ENCODE results near the gene SFRP2. TPM values are rescaled to one million over a fixed set of nuclear protein-coding genes. Genes with fewer than 3 reads are reported as not detected.

The SFRP2 gene
- total RNA-seq, 1 experiment from 2014 or later: not detected

DNA sequence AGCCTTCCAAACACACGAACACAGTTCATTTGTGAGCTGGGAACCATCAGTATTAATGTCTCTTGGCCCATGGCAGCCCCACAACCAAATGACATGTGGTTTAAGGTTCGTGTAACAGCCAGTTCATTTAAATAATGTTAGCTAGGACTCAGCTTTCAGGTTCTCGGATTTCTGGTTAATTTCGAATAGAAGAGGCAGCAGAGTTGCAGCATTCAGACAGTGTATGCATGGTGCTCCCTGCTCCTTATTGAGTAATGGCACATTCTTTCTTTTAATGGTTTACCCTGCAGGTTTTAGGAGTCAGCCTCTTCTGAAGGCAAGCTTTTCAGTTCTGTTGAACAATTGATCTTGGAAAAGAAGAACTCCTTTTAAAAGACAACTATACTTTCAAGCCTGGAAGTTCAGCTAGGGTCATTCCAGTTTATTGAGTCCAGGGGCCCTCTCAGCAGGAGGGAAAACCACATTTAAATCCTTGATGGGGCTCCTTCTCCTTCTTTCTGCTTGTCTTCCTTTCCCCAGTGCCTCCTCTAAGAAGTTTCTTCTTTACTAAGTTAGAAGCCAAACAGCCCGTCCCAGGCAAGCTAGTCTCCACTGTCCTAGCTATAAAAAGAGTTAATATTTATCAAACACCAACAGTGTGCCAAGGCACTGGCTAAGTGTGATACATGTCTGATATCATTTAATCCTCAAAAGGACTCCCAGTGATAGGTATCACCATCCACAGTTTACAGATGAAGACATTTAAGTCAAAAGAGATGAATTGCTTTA lies 24.1 kb downstream of the SFRP2 start:
- intact Hi-C loops (cut with micrococcal nuclease; ENCODE audit: unreplicated experiment): no loop called here
- Mint-ChIP-seq H3K27me3 (ENCODE audit: insufficient read depth, unreplicated experiment) (no peaks in the 10 kb centered on the region), H3K9me3 (ENCODE audit: unreplicated experiment) (no peaks in the 10 kb centered on the region), H3K36me3 (ENCODE audit: insufficient read depth, unreplicated experiment) (no peaks in the 10 kb centered on the region), H3K4me3 (ENCODE audit: unreplicated experiment) (no peak overlapping the region), H3K4me1 (ENCODE audit: low read depth, unreplicated experiment) (no peaks in the 10 kb centered on the region), H3K27ac (ENCODE audit: unreplicated experiment) (no peak overlapping the region)
- POLR2A ChIA-PET: no interaction called here
- CTCF ChIA-PET: no interaction called here
- Histone ChIP-seq H3K9me3 (no peaks in the 10 kb centered on the region), H3K4me1 (no peaks in the 10 kb centered on the region), H3K36me3 (ENCODE audit: control insufficient read depth, insufficient read depth, low read length) (no peaks in the 10 kb centered on the region), H3K27me3 (replicated peaks; ENCODE audit: control insufficient read depth, insufficient read depth, low read length) (no peaks in the 10 kb centered on the region), H3K4me3 (ENCODE audit: low read depth, low read length) (no peak overlapping the region)
- no TSS peak for BruUV-seq (replicated peaks)
- DNase-seq: no peak
- no peak for TF ChIP-seq CTCF (IDR thresholded peaks at IDR 0.05; ENCODE audit: insufficient read depth in 1 of 2, low read depth in 1 of 2, low read length in 1 of 2, severe bottlenecking in 1 of 2, unreplicated experiment in 1 of 2)

GRCh38 chr4:153763404-153763803 lies 25.5 kb downstream of the SFRP2 start:
- Mint-ChIP-seq H3K36me3 (ENCODE audit: insufficient read depth, unreplicated experiment) (no peaks in the 10 kb centered on the region), H3K27me3 (ENCODE audit: insufficient read depth, unreplicated experiment) (no peaks in the 10 kb centered on the region), H3K27ac (ENCODE audit: unreplicated experiment) (no peak overlapping the region), H3K4me1 (ENCODE audit: low read depth, unreplicated experiment) (no peaks in the 10 kb centered on the region), H3K4me3 (ENCODE audit: unreplicated experiment) (no peak overlapping the region), H3K9me3 (ENCODE audit: unreplicated experiment) (no peaks in the 10 kb centered on the region)
- no TSS peak for BruUV-seq (replicated peaks)
- ChIA-PET POLR2A (no interaction called here), CTCF (no interaction called here)
- Histone ChIP-seq H3K9me3 (no peaks in the 10 kb centered on the region), H3K36me3 (ENCODE audit: control insufficient read depth, insufficient read depth, low read length) (no peaks in the 10 kb centered on the region), H3K4me3 (ENCODE audit: low read depth, low read length) (no peak overlapping the region), H3K27me3 (replicated peaks; ENCODE audit: control insufficient read depth, insufficient read depth, low read length) (no peaks in the 10 kb centered on the region), H3K4me1 (no peaks in the 10 kb centered on the region)
- peak in 1 of 2 experiments; percentile 16 for TF ChIP-seq CTCF (IDR thresholded peaks at IDR 0.05; ENCODE audit: insufficient read depth in 1 of 2, low read depth in 1 of 2, low read length in 1 of 2, severe bottlenecking in 1 of 2, unreplicated experiment in 1 of 2)
- no peak for DNase-seq
- intact Hi-C loops (cut with micrococcal nuclease; ENCODE audit: unreplicated experiment): no loop called here

GRCh38 chr4:153759407-153760316 lies 29.2 kb downstream of the SFRP2 start, which contains the start of gene RNF175:
TSS of gene RNF175 (minus strand) at chr4:153760024. CDS start at chr4:153759862, 162 bp downstream.
- DNase-seq: no peak
- no peaks in the 10 kb centered on the region for H3K9me3 Mint-ChIP-seq (ENCODE audit: unreplicated experiment)
- H3K4me3 Mint-ChIP-seq (ENCODE audit: unreplicated experiment): no peak within 1 kb of the TSS
- no peaks in the 10 kb centered on the region for H3K36me3 Mint-ChIP-seq (ENCODE audit: insufficient read depth, unreplicated experiment)
- Histone ChIP-seq H3K4me3 (ENCODE audit: low read depth, low read length) (no peak within 1 kb of the TSS), H3K9me3 (no peaks in the 10 kb centered on the region), H3K4me1 (peaks cover 4% of the 10 kb centered on the region), H3K36me3 (ENCODE audit: control insufficient read depth, insufficient read depth, low read length) (no peaks in the 10 kb centered on the region), H3K27me3 (replicated peaks; ENCODE audit: control insufficient read depth, insufficient read depth, low read length) (no peaks in the 10 kb centered on the region)
- no peak within 1 kb of the TSS for H3K27ac Mint-ChIP-seq (ENCODE audit: unreplicated experiment)
- TF ChIP-seq CTCF (IDR thresholded peaks at IDR 0.05; ENCODE audit: insufficient read depth in 1 of 2, low read depth in 1 of 2, low read length in 1 of 2, severe bottlenecking in 1 of 2, unreplicated experiment in 1 of 2): no peak
- H3K4me1 Mint-ChIP-seq (ENCODE audit: low read depth, unreplicated experiment): no peaks in the 10 kb centered on the region
- H3K27me3 Mint-ChIP-seq (ENCODE audit: insufficient read depth, unreplicated experiment): no peaks in the 10 kb centered on the region
- intact Hi-C loops (cut with micrococcal nuclease; ENCODE audit: unreplicated experiment): no loop called here
- CTCF ChIA-PET: no interaction called here
- POLR2A ChIA-PET: no interaction called here
- no TSS peak for BruUV-seq (replicated peaks)

Data from Caco-2 (cell line).